Loucy (cell line): ENCODE measurements around the gene CDC34.

Source experiments
- H2AFZ ChIP-seq: fragments of 200-600 bp; sonication (generic); 2 replicates; pipeline ENCODE4 v1.6.0; 2016; ENCODE audit warnings: antibody characterized with exemption, mild to moderate bottlenecking, low read length, moderate library complexity
- H3F3A ChIP-seq: fragments of 200-600 bp; 2 replicates; pipeline ENCODE4 v1.6.0; 2016; ENCODE audit warnings: antibody characterized with exemption, low read depth, mild to moderate bottlenecking
- H3K27me3 ChIP-seq: fragments of 200-600 bp; sonication (generic); 2 replicates; pipeline ENCODE4 v1.6.1; 2014; ENCODE audit warnings: low read length, mild to moderate bottlenecking; ENCODE audit not compliant: insufficient read depth, poor library complexity, severe bottlenecking
- H3K36me3 ChIP-seq: fragments of 200-600 bp; sonication (generic); 2 replicates; pipeline ENCODE4 v1.6.1; 2016; ENCODE audit warnings: low read length; ENCODE audit not compliant: insufficient read depth
- H3K4me1 ChIP-seq: fragments of 200-600 bp; sonication (generic); 2 replicates; pipeline ENCODE4 v1.5.1; 2014; ENCODE audit warnings: low read length, mild to moderate bottlenecking; ENCODE audit not compliant: insufficient read depth, poor library complexity, severe bottlenecking
- H3K4me2 ChIP-seq: fragments of 200-600 bp; sonication (generic); 2 replicates; pipeline ENCODE4 v1.6.0; 2014; ENCODE audit warnings: antibody characterized with exemption, low read length, low read depth, mild to moderate bottlenecking; ENCODE audit not compliant: poor library complexity, severe bottlenecking
- H3K4me3 ChIP-seq: fragments of 200-600 bp; sonication (generic); 2 replicates; pipeline ENCODE4 v1.5.1; 2014; ENCODE audit warnings: low read length, mild to moderate bottlenecking, mixed read lengths; ENCODE audit not compliant: poor library complexity, severe bottlenecking
- H3K79me2 ChIP-seq: fragments of 200-600 bp; sonication (generic); 2 replicates; pipeline ENCODE4 v1.6.1; 2014; ENCODE audit warnings: low read length; ENCODE audit not compliant: insufficient read depth
- H3K9ac ChIP-seq: fragments of 200-600 bp; sonication (generic); 2 replicates; pipeline ENCODE4 v1.6.0; 2014; ENCODE audit warnings: mild to moderate bottlenecking, low read depth, low read length, moderate library complexity; ENCODE audit not compliant: poor library complexity, severe bottlenecking
- H3K9me2 ChIP-seq: fragments of 200-600 bp; sonication (generic); replicated peaks from 2 replicates; pipeline ENCODE4 v1.6.1; 2016; ENCODE audit warnings: low read depth, low read length, mixed read lengths
- H3K9me3 ChIP-seq: fragments of 200-600 bp; sonication (generic); 2 replicates; pipeline ENCODE4 v1.6.1; 2014; ENCODE audit warnings: mild to moderate bottlenecking, antibody characterized with exemption, low read length, low read depth; ENCODE audit not compliant: insufficient read depth
- H4K20me1 ChIP-seq: fragments of 200-600 bp; sonication (generic); 2 replicates; pipeline ENCODE4 v1.6.0; 2014; ENCODE audit warnings: antibody characterized with exemption, low read length, mild to moderate bottlenecking; ENCODE audit not compliant: insufficient read depth, poor library complexity, severe bottlenecking
- EZH2phosphoT487 ChIP-seq: fragments of 200-600 bp; IDR thresholded peaks from 2 replicates; pipeline ENCODE4 v1.6.1; 2018; ENCODE audit warnings: antibody characterized with exemption, mild to moderate bottlenecking, moderate library complexity, borderline replicate concordance
- TF ChIP-seq, protein P1 (sequence below): fragments of 200-600 bp; sonication (generic); conservative IDR thresholded peaks from 2 replicates; pipeline ENCODE4 v1.5.1; 2014; ENCODE audit warnings: mild to moderate bottlenecking, antibody characterized with exemption, low read length

Gene CDC34

DNA sequence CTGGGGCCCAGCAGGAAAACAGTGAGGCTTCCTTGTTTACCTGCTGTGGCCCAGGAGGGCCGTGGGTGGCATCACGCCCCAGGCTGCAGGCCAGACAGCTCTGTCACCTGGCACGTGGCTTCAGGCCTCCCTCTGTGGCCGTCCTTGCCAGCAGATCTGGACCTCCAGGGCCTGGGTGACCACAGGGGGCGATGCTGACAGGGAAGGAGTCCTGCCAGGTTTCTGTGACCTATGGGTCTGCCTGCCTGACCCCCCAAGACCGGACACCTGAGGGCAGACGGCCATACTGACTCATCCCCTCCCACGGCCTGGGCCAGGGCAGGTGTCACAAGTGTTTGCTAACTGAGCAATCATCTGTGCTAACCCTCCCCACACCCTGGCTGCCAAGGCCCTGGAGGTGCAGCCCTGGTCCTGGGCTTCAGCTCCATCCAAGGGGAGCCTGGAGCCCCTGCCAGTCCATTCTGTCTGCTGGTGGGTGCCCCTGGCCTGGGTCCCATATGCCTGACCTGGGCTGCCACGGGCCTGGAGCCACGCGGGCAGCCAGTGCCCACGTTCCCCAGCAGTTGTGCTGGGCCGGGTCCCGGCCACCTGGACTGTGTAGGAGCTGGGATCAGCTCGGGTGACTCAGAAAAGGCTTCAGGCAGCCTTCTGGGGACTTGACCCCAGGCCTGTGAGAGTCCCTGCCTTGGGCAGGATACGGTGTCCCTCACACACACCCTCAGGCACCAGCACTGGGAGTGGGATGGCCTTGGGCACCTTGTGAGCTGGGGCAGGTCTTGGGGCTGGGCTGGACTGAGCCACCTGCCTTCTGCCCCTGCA, 3.7 kb downstream of the CDC34 start:
- H4K20me1 ChIP-seq = peaks cover 33% of the 10 kb centered on the region
- H3K9me2 ChIP-seq = no peaks in the 10 kb centered on the region
- no peaks in the 10 kb centered on the region for H3F3A ChIP-seq
- H3K27me3 ChIP-seq = peaks cover 8% of the 10 kb centered on the region
- no peak overlapping the region for H3K4me3 ChIP-seq
- no peak overlapping the region for H2AFZ ChIP-seq
- TF ChIP-seq, protein P1, sequence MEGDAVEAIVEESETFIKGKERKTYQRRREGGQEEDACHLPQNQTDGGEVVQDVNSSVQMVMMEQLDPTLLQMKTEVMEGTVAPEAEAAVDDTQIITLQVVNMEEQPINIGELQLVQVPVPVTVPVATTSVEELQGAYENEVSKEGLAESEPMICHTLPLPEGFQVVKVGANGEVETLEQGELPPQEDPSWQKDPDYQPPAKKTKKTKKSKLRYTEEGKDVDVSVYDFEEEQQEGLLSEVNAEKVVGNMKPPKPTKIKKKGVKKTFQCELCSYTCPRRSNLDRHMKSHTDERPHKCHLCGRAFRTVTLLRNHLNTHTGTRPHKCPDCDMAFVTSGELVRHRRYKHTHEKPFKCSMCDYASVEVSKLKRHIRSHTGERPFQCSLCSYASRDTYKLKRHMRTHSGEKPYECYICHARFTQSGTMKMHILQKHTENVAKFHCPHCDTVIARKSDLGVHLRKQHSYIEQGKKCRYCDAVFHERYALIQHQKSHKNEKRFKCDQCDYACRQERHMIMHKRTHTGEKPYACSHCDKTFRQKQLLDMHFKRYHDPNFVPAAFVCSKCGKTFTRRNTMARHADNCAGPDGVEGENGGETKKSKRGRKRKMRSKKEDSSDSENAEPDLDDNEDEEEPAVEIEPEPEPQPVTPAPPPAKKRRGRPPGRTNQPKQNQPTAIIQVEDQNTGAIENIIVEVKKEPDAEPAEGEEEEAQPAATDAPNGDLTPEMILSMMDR = no peak; the same call in 1 of the 2 replicates
- H3K36me3 ChIP-seq = peaks cover 24% of the 10 kb centered on the region; the same call in 1 of the 2 replicates
- H3K4me2 ChIP-seq = peak overlapping the region; percentile 32
- peaks cover 10% of the 10 kb centered on the region for H3K4me1 ChIP-seq
- H3K79me2 ChIP-seq = peaks cover 50% of the 10 kb centered on the region
- no peak overlapping the region for H3K9ac ChIP-seq
- H3K9me3 ChIP-seq = no peaks in the 10 kb centered on the region

DNA sequence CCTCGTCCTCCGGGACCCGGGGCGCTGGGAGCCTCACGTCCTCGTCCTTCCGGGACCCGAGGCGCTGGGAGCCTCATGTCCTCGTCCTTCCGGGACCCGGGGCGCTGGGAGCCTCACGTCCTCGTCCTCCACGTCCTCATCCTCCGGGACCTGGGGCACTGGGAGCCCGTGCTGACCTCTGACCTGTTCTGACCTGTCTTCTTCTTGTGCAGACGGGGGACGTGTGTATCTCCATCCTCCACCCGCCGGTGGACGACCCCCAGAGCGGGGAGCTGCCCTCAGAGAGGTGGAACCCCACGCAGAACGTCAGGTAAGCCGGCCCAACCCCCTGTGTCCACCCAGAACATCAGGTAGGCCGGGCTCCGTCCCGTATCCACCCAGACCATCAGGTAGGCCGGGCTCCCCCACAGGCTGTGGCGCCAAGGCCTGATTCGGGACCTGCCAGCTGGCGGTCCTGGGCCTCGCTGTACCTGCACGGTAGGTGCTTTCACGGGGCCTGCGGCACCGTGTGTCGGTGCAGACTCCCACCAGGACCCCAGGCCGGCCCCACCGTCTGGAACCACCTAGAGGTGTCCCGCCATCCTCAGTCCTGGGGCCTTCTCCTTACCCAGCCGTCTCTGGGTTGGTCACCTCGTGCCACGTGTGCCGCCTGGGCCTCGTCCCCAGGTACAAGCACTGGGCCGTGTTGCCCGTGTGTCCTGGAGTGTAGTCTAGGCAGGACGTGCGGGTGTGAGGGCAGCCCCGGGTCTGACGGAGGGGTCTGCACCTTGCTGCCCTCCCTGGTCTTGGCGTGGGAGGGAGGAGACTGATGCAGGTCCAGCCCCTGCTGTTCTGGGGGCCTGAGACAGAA, 4.7 kb downstream of the CDC34 start:
- Histone ChIP-seq H3K9ac (no peak overlapping the region), H3K4me3 (no peak overlapping the region), H3K36me3 (peaks cover 24% of the 10 kb centered on the region; the same call in 1 of the 2 replicates), H3K79me2 (peaks cover 50% of the 10 kb centered on the region), H3K4me1 (peaks cover 7% of the 10 kb centered on the region), H4K20me1 (peaks cover 33% of the 10 kb centered on the region), H3F3A (no peaks in the 10 kb centered on the region), H3K4me2 (no peak overlapping the region), H3K9me3 (no peaks in the 10 kb centered on the region), H3K27me3 (peaks cover 8% of the 10 kb centered on the region), H2AFZ (no peak overlapping the region), H3K9me2 (no peaks in the 10 kb centered on the region)
- TF ChIP-seq, protein P1 = no peak
- no peak for TF ChIP-seq EZH2phosphoT487

DNA sequence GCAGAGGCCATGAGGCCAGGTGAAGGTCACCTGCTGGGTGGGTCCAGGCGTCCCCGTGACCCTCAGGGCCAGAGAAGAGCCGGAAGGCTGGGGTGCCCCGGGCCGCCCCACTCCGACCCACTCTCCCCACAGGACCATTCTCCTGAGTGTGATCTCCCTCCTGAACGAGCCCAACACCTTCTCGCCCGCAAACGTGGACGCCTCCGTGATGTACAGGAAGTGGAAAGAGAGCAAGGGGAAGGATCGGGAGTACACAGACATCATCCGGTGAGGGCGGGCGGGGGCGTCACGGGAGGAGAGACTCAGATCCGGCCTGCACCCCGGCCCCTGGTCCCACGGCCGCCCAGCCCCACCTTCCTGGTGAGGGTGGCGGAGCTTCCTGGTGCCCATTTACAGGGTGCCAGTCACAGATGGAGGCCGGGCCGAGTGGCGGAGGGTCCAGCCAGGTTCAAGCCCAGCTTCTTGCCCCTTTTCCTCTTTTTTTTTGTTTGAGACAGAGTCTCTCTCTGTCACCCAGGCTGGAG, 5.4 kb downstream of the CDC34 start:
- no peaks in the 10 kb centered on the region for H3K9me3 ChIP-seq
- H3K4me1 ChIP-seq = peaks cover 7% of the 10 kb centered on the region
- no peak overlapping the region for H3K4me3 ChIP-seq
- H3F3A ChIP-seq = no peaks in the 10 kb centered on the region
- peaks cover 7% of the 10 kb centered on the region for H3K27me3 ChIP-seq
- no peaks in the 10 kb centered on the region for H3K9me2 ChIP-seq
- no peak overlapping the region for H3K4me2 ChIP-seq
- peaks cover 25% of the 10 kb centered on the region; the same call in 1 of the 2 replicates for H3K36me3 ChIP-seq
- peaks cover 32% of the 10 kb centered on the region for H4K20me1 ChIP-seq
- H3K9ac ChIP-seq = no peak overlapping the region
- TF ChIP-seq EZH2phosphoT487 = no peak
- TF ChIP-seq, protein P1 = no peak
- peaks cover 47% of the 10 kb centered on the region for H3K79me2 ChIP-seq
- no peak overlapping the region for H2AFZ ChIP-seq
